GM21529 (cell line): Measurements from ENCODE around the gene HLA-DRA.
"Not testable (repeated sequence)": the region's sequence is repeated elsewhere in the genome, so short reads cannot be mapped to it uniquely, and the experiment has no call there.

Source experiments
- ATAC-seq: cut with Tn5 transposase; IDR thresholded peaks from one replicate; pipeline ENCODE4 v1.9.1; 2021; ENCODE audit not compliant: unreplicated experiment

The HLA-DRA gene

GRCh38 chr6:32430179-32430578, 9.5 kb upstream of the HLA-DRA start:
- ATAC-seq, result no peak

DNA sequence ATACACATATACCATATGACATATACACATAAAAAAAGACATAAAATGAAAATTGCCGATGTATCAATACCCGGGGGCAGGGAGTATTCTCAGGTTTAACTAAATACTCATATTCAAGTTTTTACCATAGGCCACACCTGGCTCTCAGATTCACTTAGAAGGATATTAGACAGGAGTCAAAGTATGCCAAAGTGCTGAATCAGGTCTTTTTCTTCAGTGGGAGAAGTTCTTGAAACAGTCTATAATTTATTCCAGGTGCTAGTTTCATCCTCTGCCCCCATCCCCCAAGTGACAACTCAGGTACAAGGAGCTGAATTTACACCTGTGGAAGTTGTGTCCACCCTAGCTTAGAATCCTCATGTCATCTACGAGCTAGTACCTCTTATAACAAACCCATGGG, 8.5 kb upstream of the HLA-DRA start:
- ATAC-seq, result no peak

GRCh38 chr6:32432050-32432450, 7.6 kb upstream of the HLA-DRA start:
- ATAC-seq, result no peak

DNA sequence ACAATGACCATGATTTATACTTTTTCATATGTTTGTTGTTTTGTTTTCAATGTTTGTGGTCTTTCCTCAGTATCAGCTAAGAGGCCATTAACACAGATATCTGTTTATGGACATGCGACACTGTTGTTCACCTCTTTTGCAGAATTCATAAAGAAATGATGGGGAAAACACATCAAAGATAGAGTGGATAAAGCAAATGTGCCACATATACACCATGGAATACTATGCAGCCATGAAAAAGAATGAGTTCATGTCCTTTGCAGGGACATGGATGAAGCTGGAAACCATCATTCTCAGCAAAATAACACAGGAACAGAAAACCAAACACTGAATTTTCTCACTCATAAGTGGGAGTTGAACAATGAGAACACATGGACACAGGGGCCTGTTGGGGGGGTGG, 5.7 kb upstream of the HLA-DRA start:
- not testable (repeated sequence) for ATAC-seq

DNA sequence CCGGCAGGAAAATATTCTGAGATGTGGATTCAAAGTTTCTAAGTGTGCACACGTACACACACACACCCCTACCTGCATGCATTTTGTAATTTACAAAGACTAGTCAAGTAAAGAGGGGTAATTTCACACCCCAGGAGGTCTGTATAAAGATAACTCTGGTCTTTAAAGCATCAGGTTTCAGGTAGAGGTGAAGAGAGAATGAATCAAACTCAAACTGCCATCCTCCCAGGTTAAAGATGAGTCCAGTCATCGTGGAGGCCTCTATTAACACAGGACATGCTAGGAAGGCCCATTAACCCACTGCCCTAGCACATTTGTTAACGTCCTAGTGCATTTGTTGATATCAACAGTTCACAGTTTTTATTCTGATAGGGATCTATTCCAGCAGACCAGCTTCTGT, 3.5 kb upstream of the HLA-DRA start:
- no peak for ATAC-seq

GRCh38 chr6:32436995-32437836, 2.5 kb upstream of the HLA-DRA start:
- peak; percentile 79 for ATAC-seq

DNA sequence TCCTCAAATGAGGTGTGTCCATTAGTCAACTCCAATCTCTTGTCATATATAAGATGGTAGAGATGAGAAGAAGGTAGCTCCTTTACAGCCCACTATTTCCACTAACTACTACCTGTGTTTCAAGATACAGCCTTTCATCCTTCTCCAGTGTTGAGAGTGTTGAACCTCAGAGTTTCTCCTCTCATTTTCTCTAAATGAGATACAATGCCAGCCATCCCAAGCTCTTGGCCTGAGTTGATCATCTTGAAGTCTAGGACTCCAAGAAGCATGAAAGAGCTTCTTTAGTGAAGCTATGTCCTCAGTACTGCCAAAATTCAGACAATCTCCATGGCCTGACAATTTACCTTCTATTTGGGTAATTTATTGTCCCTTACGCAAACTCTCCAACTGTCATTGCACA, 548 bp upstream of the HLA-DRA start:
- no peak for ATAC-seq

DNA sequence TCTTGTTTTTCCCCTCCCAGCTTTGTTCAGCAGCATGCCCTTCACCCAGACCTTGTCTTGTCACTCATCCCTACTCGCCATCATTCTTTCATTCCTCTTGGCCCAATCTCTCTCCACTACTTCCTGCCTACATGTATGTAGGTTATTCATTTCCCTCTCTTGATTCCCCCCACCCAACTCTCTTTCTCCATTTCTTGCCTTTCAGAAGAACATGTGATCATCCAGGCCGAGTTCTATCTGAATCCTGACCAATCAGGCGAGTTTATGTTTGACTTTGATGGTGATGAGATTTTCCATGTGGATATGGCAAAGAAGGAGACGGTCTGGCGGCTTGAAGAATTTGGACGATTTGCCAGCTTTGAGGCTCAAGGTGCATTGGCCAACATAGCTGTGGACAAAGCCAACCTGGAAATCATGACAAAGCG, 2.6 kb downstream of the HLA-DRA start:
- ATAC-seq, result no peak

- ATAC-seq, result no peak
Measured at GRCh38 chr6:32442977-32443552, 3.4 kb downstream of the HLA-DRA start.

- ATAC-seq, result no peak
Measured at GRCh38 chr6:32444433-32444832, 4.7 kb downstream of the HLA-DRA start.

DNA sequence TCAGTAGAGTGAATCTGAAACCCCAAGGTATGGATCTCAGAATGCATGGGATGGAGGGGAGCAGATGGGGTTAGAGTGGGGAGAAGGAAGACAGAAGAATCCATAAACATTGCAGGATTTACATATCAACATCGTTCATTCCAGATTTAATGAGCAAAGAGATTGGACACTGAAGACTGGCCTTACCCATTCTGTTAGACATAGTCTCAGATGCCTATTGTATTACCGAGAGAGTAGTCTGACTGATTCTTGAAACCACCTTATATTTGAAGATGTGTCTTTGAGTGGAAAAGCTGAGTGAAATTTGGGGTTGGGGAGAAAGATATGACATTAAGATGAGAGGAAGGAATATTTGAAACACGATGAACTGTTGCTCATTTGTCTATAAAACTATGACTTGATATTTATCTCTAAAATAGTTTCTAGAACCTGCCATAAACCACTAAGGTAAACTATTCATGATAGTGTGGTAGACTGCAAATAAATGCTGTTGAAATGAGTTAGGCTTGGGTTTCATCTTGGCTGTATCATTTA, 5.7 kb downstream of the HLA-DRA start:
- ATAC-seq, result no peak

DNA sequence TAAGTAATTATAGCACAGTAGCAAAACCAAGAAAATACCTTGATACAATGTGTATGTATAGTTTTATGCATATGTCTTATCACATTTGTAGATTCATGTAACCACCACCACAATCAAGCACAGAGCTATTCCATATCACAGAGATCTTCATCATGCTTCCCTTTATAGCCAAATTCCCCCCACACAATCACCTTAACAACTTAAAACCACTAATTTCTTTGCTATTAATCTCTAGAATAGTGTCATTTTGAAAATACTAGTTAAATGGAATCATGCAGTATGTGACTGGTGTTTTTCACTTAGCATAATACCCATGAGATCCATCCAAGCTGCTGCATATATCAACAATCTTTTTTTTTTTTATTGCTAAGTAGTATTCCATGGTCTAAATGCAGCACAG, 8.2 kb downstream of the HLA-DRA start:
- no peak for ATAC-seq

DNA sequence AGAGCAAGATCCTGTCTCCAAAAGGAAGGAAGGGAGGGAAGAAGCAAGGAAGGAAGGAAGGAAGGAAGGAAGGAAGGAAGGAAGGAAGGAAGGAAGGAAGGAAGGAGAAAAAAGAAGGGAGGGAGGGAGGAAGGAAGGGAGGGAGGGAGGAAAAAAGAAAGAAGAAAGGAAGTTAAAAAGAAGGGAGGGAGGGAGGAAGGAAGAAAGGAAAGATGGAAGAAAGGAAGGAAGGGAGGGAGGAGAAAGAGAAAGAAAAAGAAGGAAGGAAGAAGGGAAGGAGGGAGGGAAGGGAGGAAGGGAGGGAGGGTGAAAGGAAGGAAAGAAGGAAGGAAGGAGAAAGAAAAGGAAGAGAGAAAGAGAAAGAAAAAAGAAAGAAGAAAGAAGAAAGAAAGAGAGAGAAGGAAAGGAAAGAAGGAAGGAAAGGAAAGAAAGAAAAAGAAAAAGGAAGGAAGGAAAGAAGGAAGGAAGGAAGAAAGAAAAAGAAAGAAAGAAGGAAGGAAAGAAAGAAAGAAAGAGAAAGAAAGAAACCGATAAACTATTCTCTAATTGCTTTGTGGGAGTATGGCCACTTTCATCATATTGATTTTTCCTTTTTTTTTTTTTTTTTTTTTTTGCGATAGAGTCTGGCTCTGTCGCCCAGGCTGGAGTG, 9.5 kb downstream of the HLA-DRA start:
- ATAC-seq, result no peak

DNA sequence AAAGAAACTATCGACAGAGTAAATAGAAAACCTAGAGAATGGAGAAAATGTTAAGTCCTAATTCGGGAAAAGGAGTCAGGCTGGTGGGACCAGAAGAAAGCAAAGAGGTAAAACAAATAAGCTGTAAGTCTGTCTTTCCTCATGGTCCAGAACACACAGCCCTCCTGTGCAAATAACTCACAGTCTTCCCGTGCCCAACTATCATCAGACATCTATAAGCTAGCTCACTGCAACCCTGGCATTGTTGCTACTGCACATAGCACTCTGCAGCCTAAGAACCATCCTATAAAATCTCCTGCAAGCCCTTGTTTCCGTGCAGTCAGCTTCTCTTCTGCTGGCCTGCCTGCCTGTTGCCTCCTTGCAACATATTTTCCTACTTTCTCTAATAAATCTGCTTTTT, 17.4 kb downstream of the HLA-DRA start:
- ATAC-seq, result no peak

DNA sequence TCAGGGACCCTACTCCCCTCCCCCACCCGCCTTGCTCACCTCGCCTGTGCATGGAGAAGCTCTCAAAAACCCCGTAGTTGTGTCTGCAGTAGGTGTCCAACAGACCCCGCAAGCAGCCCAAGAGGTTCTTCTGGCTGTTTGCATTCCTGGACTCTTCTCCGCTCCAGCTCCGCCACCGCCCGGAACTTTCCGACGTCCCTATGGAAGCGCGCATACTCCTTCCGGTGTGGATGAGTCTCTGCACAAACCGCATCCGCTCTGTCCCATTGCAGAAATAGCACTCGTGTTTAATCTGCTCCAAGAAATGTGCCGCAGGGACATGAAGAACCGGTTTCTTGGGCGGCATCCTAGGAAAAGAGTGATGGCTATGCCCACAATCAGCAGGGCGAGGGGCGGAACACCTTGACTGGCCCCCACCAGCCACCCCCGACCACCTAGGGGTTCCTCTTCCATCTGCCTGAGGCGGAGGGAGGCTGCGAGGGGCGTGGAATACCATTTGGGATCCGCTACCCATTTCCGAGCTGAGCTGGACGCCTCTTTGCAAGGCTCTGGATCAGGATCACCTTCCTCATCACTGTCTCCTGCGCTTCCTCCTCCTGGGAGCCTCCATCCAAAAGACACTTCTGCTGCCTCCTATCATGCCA, 20.2 kb downstream of the HLA-DRA start:
- ATAC-seq, result no peak

DNA sequence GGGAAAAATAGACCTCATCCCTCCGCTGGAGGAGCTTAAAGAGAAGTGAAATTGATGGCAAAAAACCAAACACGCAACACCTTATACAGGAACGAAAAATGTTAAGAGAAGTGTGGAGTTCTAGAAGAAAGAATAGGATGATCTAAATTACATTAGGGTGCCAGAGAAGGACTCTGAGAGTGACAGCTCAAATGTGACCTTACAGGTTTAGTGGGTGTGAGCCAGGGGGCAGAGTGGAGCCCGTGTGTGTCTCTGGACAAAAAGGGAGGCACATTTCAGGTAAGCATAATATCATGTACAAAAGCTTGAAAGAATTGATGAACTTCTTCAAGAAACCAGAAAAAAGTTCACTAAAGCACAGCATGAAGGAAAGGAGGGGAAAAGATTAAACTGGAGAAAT, 20.8 kb downstream of the HLA-DRA start:
- ATAC-seq, result no peak

- ATAC-seq, result no peak
Measured at GRCh38 chr6:32461493-32461892, 21.8 kb downstream of the HLA-DRA start.

GRCh38 chr6:32462609-32463008, 22.9 kb downstream of the HLA-DRA start:
- peak; percentile 91 for ATAC-seq

DNA sequence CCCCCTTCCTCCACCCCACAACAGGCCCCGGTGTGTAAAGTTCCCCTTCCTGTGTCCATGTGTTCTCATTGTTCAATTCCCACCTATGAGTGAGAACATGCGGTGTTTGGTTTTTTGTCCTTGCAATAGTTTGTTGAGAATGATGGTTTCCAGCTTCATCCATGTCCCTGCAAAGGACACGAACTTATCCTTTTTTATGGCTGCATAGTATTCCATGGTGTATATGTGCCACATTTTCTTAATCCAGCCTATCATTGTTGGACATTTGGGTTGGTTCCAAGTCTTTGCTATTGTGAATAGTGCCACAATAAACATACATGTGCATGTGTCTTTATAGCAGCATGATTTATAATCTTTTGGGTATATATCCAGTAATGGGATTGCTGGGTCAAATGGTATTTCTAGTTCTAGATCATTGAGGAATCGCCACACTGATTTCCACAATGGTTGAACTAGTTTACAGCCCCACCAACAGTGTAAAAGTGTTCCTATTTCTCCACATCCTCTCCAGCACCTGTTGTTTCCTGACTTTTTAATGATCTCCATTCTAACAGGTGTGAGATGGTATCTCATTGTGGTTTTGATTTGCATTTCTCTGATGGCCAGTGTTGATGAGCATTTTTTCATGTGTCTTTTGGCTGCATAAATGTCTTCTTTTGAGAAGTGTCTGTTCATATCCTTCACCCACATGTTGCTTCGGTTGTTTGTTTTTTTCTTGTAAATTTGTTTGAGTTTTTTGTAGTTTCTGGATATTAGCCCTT, 28.2 kb downstream of the HLA-DRA start:
- ATAC-seq, result not testable (repeated sequence)

DNA sequence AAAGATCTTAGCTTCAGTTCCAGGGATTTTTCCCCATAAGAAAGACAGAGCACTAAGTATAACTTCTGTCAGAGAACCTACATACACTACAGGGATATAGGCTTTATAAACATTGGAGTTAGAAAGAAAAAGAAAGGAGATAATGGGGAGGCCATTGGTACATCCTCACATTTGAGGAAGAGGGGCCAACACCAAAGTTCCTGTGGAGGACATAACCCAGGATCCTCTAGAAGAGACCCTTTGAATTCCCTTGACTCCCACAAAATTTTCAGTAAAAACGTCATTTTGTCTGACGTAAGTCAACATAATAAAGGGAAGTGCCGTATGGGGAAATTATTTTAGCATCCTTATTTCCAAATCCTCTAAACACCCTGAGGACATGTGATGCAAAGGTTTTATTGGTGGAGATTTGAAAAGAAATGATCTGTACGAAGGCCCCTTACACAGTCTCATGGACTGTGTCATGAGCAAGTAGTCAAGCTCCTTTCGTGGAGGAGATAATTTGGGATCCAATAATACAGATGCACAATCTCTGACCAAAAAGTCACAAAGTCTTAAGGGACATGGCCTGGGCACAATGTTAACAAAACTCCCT, 33.2 kb downstream of the HLA-DRA start:
- ATAC-seq, result no peak
